Heart right ventricle (tissue), 16 donors: ENCODE data around the gene YKT6. TPM values are rescaled to one million over a fixed set of nuclear protein-coding genes. Genes with fewer than 3 reads are reported as not detected.

Source experiments
- ATAC-seq, 8 donors: fragments of 200-7000 bp; cut with Tn5 transposase; one replicate each; pipeline ENCODE4 v1.9.1; 2020; ENCODE audit warnings: mild to moderate bottlenecking in 8 of 8, moderate library complexity in 8 of 8, moderate number of reproducible peaks in 1 of 8
- DNase-seq, 2 donors: peaks; one replicate each; pipeline ENCODE4 v3.0.0-alpha.2; 2020
- H3K27ac ChIP-seq, 10 donors: fragments of 200-600 bp; sonication (generic) in 2 of 10; one replicate each; pipeline versions ENCODE4 v1.5.0 to v1.8.0; 2020 to 2022; ENCODE audit warnings: mild to moderate bottlenecking in 3 of 10
- H3K27me3 ChIP-seq, 7 donors: fragments of 200-600 bp; one replicate each; pipeline ENCODE4 v1.8.0; 2021 to 2022; ENCODE audit warnings: mild to moderate bottlenecking in 2 of 7
- H3K36me3 ChIP-seq, 9 donors: fragments of 200-600 bp; sonication (generic) in 1 of 9; one replicate each; pipeline versions ENCODE4 v1.5.0 to v1.8.0; 2020 to 2022; ENCODE audit warnings: mild to moderate bottlenecking in 2 of 9
- H3K4me1 ChIP-seq, 9 donors: fragments of 200-600 bp; sonication (generic) in 1 of 9; one replicate each; pipeline versions ENCODE4 v1.5.0 to v1.8.0; 2020 to 2022; ENCODE audit warnings: mild to moderate bottlenecking in 4 of 9
- H3K4me3 ChIP-seq, 10 donors: fragments of 200-600 bp; sonication (generic) in 2 of 10; one replicate each; pipeline versions ENCODE4 v1.5.0 to v1.8.0; 2020 to 2022; ENCODE audit warnings: mild to moderate bottlenecking in 7 of 10, moderate library complexity in 2 of 10
- H3K9me3 ChIP-seq, 11 donors: fragments of 200-600 bp in 10 of 11; sonication (generic) in 2 of 11; one replicate each; pipeline versions ENCODE4 v1.5.0 to v1.8.0; 2013 to 2022; ENCODE audit warnings: mild to moderate bottlenecking in 2 of 11, control low read depth in 1 of 11, moderate library complexity in 1 of 11
- WGBS, 2 donors: extraction: QIAGEN DNeasy Blood & Tissue Kit; methylation state at CpG; one replicate each; pipeline ENCODE4 v1.1.7; 2013; ENCODE audit warnings: inconsistent platforms in 1 of 2; 5-methylcytosine and 5-hydroxymethylcytosine counted together
- intact Hi-C, 10 donors: fragments of 100-400 bp; cut with DNase I; formaldehyde crosslinking; loops; one replicate each; pipeline versions ENCODE4 v1.11.1 to v1.14.2; 2022
- polyA plus RNA-seq, 2 donors: library from polyadenylated mRNA; stranded (reverse); fragments of 200-250 nt; gene quantifications; one replicate each; pipeline ENCODE4 v1.2.3, GENCODE V29; 2013
- total RNA-seq, 10 donors: library from RNA; stranded (reverse); fragmentation: NEBNext Ultra II Directional in 3 of 10; extraction: Animal tissue kit (Norgen Biotek cat#: 25700) in 3 of 10; gene quantifications; one replicate each; pipeline versions ENCODE4 v1.2.1 to v1.2.4, GENCODE V29; 2021 to 2023
- TF ChIP-seq, protein P1 (sequence below), 9 donors: fragments of 200-600 bp; sonication (generic) in 2 of 9; IDR thresholded peaks; one replicate each; pipeline versions ENCODE4 v1.5.0 to v1.8.0; 2021 to 2022; ENCODE audit warnings: antibody characterized with exemption in 9 of 9, mild to moderate bottlenecking in 5 of 9, moderate library complexity in 1 of 9
- donor health status: Arrhythmogenic right ventricular cardiomyopathy.
- donor health status: ischemic (EF 13 %, LVEDD 7.1; RV severe dilation, severe dysfunction).
- donor health status: healthy with polysubstance abuse.
- donor health status: DM: no; HTN: yes; CAD: no.
- donor health status: DM: no; HTN: no; CAD: no.
- donor health status: ischemic (EF 25% LVEDD 6.9; RV normal size, moderate dysfunction).
- donor health status: ischemic (EF 25% LVEDD 5.7; RV mildly dilated, moderate dysfunction).
- donor health status: healthy.
- donor health status: DM: yes; HTN: yes; CAD: no.
- donor health status: Ischemic cardiomyopathy.
- donor health status: ischemic (EF 35%, LVEDD 5.7; RV mildly dilated, moderate dysfunction).
- donor health status: nonischemic (EF 11% LVEDD 7.7; RV severe dilation, severe dysfunction).
- donor health status: DM: yes; HTN: yes; CAD: no.
- donor health status: PGD.
- donor health status: ischemic (EF 29% LVEDD 5.4; RV normal size, mild dysfunction).
- donor health status: nonischemic (EF 23%, LVEDD 6.1; RV moderate dilation, normal function).

YKT6 gene
- total and polyA plus RNA-seq, 12 donors, result 27.7 to 79.6 (median 47.7) TPM

DNA sequence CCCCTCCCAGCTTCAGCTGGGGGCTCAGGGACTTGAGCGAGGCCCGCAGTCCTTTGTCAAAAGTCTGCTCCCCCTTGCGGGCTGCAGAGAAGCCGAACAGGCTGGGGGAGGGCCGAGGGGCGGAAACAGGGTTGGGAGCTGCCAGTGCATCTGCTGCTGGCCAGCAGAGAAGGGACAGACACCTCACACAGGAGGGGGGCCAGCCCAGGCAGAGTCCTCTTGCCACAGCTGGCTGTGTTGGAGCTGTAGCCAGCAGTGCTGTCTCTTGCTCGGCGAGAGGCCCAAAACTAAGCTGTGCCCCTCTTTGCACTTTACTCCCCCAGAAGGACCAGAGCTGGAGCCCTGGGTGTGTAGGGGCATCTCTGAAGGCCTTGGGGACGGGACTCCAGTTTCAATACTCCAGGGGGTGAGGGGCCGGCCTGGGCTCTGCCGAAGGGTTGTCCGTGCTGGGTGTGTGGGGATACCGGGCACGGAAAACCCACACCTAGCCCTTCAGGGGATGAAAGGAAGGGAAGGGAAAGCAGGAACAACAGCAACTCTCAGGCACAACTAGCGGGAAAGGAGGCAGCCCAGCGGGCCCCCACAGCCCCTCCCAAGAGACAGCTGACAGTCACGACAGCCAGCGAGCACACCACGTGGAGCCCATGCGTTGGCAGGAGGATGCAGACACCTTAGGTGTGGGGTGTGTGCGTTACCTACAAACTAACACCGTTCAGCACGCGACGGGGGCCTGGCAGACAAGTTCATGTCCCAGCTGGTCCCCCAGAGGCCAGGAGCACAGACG lies 17.8 kb downstream of the YKT6 start:
- peaks cover 0 to 5% (median 0%) of the 10 kb centered on the region in 9 donors for H3K4me1 ChIP-seq
- H3K27me3 ChIP-seq, result no peaks in the 10 kb centered on the region
- H3K4me3 ChIP-seq, result no peak overlapping the region
- intact Hi-C loops, result no loop called here
- 77 to 81% methylated on average over 26 of the region's 26 CpGs for WGBS, 2 donors
- no peak overlapping the region for H3K27ac ChIP-seq
- H3K9me3 ChIP-seq, result no peaks in the 10 kb centered on the region
- peaks cover 0 to 9% (median 0%) of the 10 kb centered on the region in 9 donors for H3K36me3 ChIP-seq
- no peak for ATAC-seq
- TF ChIP-seq, protein P1, sequence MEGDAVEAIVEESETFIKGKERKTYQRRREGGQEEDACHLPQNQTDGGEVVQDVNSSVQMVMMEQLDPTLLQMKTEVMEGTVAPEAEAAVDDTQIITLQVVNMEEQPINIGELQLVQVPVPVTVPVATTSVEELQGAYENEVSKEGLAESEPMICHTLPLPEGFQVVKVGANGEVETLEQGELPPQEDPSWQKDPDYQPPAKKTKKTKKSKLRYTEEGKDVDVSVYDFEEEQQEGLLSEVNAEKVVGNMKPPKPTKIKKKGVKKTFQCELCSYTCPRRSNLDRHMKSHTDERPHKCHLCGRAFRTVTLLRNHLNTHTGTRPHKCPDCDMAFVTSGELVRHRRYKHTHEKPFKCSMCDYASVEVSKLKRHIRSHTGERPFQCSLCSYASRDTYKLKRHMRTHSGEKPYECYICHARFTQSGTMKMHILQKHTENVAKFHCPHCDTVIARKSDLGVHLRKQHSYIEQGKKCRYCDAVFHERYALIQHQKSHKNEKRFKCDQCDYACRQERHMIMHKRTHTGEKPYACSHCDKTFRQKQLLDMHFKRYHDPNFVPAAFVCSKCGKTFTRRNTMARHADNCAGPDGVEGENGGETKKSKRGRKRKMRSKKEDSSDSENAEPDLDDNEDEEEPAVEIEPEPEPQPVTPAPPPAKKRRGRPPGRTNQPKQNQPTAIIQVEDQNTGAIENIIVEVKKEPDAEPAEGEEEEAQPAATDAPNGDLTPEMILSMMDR (IDR thresholded peaks at IDR 0.05), result no peak
- peak in 1 of 2 donors; percentile 5 for DNase-seq

- Histone ChIP-seq H3K4me1 (peaks cover 0 to 2% (median 0%) of the 10 kb centered on the region in 9 donors), H3K27ac (no peak overlapping the region), H3K36me3 (peaks cover 0 to 9% (median 0%) of the 10 kb centered on the region in 9 donors), H3K9me3 (no peaks in the 10 kb centered on the region), H3K4me3 (no peak overlapping the region), H3K27me3 (no peaks in the 10 kb centered on the region)
- ATAC-seq (no peak), DNase-seq (peak in 1 of 2 donors; percentile 9)
- TF ChIP-seq, protein P1 (IDR thresholded peaks at IDR 0.05), result no peak
- 95 to 97% methylated on average over 18 of the region's 18 CpGs for WGBS, 2 donors
- intact Hi-C loops, result no loop called here
These were observed 18.7 kb downstream of the YKT6 start for GRCh38 chr7:44219371-44220045.

- DNase-seq (peak in 1 of 2 donors; percentile 13), ATAC-seq (no peak)
- no peak overlapping the region for H3K27ac ChIP-seq
- H3K9me3 ChIP-seq, result no peaks in the 10 kb centered on the region
- no peak overlapping the region for H3K4me3 ChIP-seq
- intact Hi-C loops, result no loop called here
- H3K4me1 ChIP-seq, result no peaks in the 10 kb centered on the region
- WGBS, 2 donors, result 90 to 93% methylated on average over 26 of the region's 26 CpGs
- H3K27me3 ChIP-seq, result peaks cover 0 to 2% (median 0%) of the 10 kb centered on the region in 7 donors
- H3K36me3 ChIP-seq, result peaks cover 0 to 9% (median 0%) of the 10 kb centered on the region in 9 donors
- TF ChIP-seq, protein P1 (IDR thresholded peaks at IDR 0.05), result no peak
These were observed 19.2 kb downstream of the YKT6 start for GRCh38 chr7:44220046-44220357.

DNA sequence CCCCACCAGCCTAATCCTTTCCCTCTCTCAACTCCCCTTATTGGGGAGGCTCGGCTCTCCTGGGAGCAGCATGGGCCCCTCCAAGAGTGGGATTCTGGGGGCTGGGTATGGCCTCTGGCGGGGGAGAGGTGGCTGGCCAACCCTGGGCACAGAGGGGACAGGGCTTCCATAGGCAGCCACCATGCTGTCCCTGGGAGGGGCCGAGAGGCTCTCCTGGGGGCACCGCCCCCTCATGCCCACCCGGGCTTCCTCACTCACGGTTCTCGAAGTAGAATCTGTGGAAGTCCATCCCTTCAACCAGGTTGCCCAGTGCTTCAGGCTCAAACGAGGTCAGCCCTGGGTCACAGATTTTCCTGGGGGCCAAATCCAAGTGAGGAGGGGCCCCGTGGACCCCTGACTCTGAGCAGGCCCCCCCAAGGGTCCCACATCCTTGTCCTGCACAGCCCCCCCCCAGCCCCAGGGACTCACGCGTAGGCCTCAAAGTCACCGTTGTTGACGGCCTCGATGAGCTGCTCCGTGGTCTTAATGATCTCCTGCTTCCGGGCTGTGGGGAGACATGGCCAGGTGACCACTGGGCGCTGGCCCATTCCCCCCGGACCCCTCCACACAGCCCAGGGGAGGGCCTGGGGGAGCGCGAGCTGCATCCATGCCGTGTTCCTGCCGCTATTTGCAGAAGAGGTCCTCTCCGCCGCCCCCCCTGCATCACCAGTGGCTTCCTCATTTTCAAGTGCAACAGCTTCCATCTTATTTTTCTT lies 19.8 kb downstream of the YKT6 start:
- ATAC-seq, result no peak
- Histone ChIP-seq H3K4me3 (no peak overlapping the region), H3K9me3 (no peaks in the 10 kb centered on the region), H3K36me3 (peaks cover 0 to 9% (median 0%) of the 10 kb centered on the region in 9 donors), H3K27ac (no peak overlapping the region), H3K4me1 (no peaks in the 10 kb centered on the region), H3K27me3 (peaks cover 0 to 7% (median 3%) of the 10 kb centered on the region in 7 donors)
- 90 to 91% methylated on average over 24 of the region's 24 CpGs for WGBS, 2 donors
- TF ChIP-seq, protein P1 (IDR thresholded peaks at IDR 0.05), result no peak
- intact Hi-C loops, result no loop called here
- DNase-seq, result peak in 1 of 2 donors; percentile 6
